Daoy (cell line): Measurements from ENCODE around the gene ART1. TPM values are rescaled to one million over a fixed set of nuclear protein-coding genes. Genes with fewer than 3 reads are reported as not detected.
"Not testable (repeated sequence)": the region's sequence is repeated elsewhere in the genome, so short reads cannot be mapped to it uniquely, and the experiment has no call there.

Experiments
- DNase-seq: peaks from one replicate; pipeline ENCODE4 v3.0.0-alpha.2; 2015; ENCODE audit warnings: low read depth
- total RNA-seq: library from RNA; depleted of rRNA; stranded (reverse); fragments of >200 nt; shearing (Covaris generic); gene quantifications from 2 replicates; pipeline ENCODE4 v1.2.3, GENCODE V29; 2014; rRNA removed

The ART1 gene
- total RNA-seq: not detected in 2 replicates

GRCh38 chr11:3644817-3645235 lies at the start of gene ART1:
TSS of gene ART1 (plus strand) at chr11:3645128. CDS start at chr11:3659214, 14,086 bp downstream.
- DNase-seq: no peak

GRCh38 chr11:3597743-3598142 lies 47.2 kb upstream of the ART1 start:
- not testable (repeated sequence) for DNase-seq

GRCh38 chr11:3600201-3600600 lies 44.7 kb upstream of the ART1 start:
- DNase-seq: not testable (repeated sequence)

GRCh38 chr11:3604167-3604566 lies 40.8 kb upstream of the ART1 start:
- no peak for DNase-seq

GRCh38 chr11:3605283-3605662 lies 39.7 kb upstream of the ART1 start:
- no peak for DNase-seq

GRCh38 chr11:3605771-3606203 lies 39.1 kb upstream of the ART1 start:
- no peak for DNase-seq

- DNase-seq: peak; percentile 30
Measured at GRCh38 chr11:3609416-3610265, 35.3 kb upstream of the ART1 start.

GRCh38 chr11:3610846-3611245 lies 34.1 kb upstream of the ART1 start:
- no peak for DNase-seq

GRCh38 chr11:3611976-3612678 lies 32.8 kb upstream of the ART1 start:
- no peak for DNase-seq

- DNase-seq: no peak
Measured at GRCh38 chr11:3613998-3614741, 30.8 kb upstream of the ART1 start.

GRCh38 chr11:3614742-3615171 lies 30.2 kb upstream of the ART1 start:
- DNase-seq: peak; percentile 51

- DNase-seq: no peak
Measured at GRCh38 chr11:3615998-3616397, 28.9 kb upstream of the ART1 start.

- DNase-seq: no peak
Measured at GRCh38 chr11:3616721-3617460, 28.0 kb upstream of the ART1 start.

GRCh38 chr11:3617990-3618389 lies 26.9 kb upstream of the ART1 start:
- DNase-seq: no peak

- no peak for DNase-seq
Measured at GRCh38 chr11:3622521-3622920, 22.4 kb upstream of the ART1 start.

- DNase-seq: no peak
Measured at GRCh38 chr11:3623121-3623520, 21.8 kb upstream of the ART1 start.

- DNase-seq: no peak
Measured at GRCh38 chr11:3623767-3624458, 21.0 kb upstream of the ART1 start.

- DNase-seq: no peak
Measured at GRCh38 chr11:3626250-3626960, 18.5 kb upstream of the ART1 start.

- peak; percentile 34 for DNase-seq
Measured at GRCh38 chr11:3627291-3627690, 17.6 kb upstream of the ART1 start.

GRCh38 chr11:3631331-3631730 lies 13.6 kb upstream of the ART1 start:
- no peak for DNase-seq
